Glutamatergic neuron (in vitro differentiated cells): Measurements from ENCODE around the gene DCN. TPM values are rescaled to one million over a fixed set of nuclear protein-coding genes. Genes with fewer than 3 reads are reported as not detected.

Source experiments
- DNase-seq: peaks from one replicate; pipeline ENCODE4 v3.0.0; 2022
- H3K27ac Mint-ChIP-seq: one replicate; pipeline ENCODE4 v1.8.0; 2020; ENCODE audit warnings: mild to moderate bottlenecking, mixed read lengths, inconsistent platforms; ENCODE audit not compliant: unreplicated experiment
- H3K27me3 Mint-ChIP-seq: one replicate; pipeline ENCODE4 v1.8.0; 2020; ENCODE audit warnings: mild to moderate bottlenecking, moderate library complexity, mixed read lengths, inconsistent platforms; ENCODE audit not compliant: unreplicated experiment
- H3K36me3 Mint-ChIP-seq: one replicate; pipeline ENCODE4 v1.8.0; 2020; ENCODE audit warnings: mild to moderate bottlenecking, mixed read lengths, inconsistent platforms; ENCODE audit not compliant: unreplicated experiment
- H3K4me1 Mint-ChIP-seq: one replicate; pipeline ENCODE4 v1.8.0; 2020; ENCODE audit warnings: mild to moderate bottlenecking, low read depth, mixed read lengths, inconsistent platforms; ENCODE audit not compliant: unreplicated experiment
- H3K4me3 Mint-ChIP-seq: one replicate; pipeline ENCODE4 v1.8.0; 2020; ENCODE audit warnings: mild to moderate bottlenecking, mixed read lengths, inconsistent platforms; ENCODE audit not compliant: unreplicated experiment
- H3K9me3 Mint-ChIP-seq: one replicate; pipeline ENCODE4 v1.8.0; 2020; ENCODE audit warnings: mild to moderate bottlenecking, moderate library complexity, mixed read lengths, inconsistent platforms; ENCODE audit not compliant: unreplicated experiment
- total RNA-seq: library from RNA; stranded (reverse); fragmentation: NEBNext Ultra II Directional; extraction: Animal tissue kit (Norgen Biotek cat#: 25700); gene quantifications from one replicate; pipeline ENCODE4 v1.2.1, GENCODE V29; 2021; ENCODE audit not compliant: unreplicated experiment
- TF ChIP-seq, protein P1 (sequence below): fragments of 200-600 bp; sonication (generic); IDR thresholded peaks from one replicate; pipeline ENCODE4 v1.5.0; 2021; ENCODE audit not compliant: partially characterized antibody, unreplicated experiment

DCN gene
- total RNA-seq, 1 donor from 2014 or later, result not detected

DNA sequence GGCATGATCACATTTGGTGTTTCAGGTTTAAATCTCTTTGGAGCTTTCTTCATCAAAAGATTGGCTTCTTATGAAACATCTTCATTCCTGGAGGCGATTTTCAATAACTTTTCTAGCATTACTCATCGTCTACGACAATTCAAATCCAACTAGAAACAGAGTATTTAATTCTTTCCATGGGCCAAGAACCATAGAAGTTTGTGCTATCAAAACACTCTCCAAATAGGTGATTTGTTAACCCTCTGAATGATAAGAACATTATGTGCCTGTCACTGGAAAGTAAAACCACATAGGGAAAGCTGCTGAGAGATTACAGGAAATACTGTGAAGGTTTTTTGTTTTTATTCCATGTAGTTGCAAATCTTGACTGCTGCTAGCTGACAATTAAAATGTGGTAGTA, 6.9 kb upstream of the DCN start:
- TF ChIP-seq, protein P1, sequence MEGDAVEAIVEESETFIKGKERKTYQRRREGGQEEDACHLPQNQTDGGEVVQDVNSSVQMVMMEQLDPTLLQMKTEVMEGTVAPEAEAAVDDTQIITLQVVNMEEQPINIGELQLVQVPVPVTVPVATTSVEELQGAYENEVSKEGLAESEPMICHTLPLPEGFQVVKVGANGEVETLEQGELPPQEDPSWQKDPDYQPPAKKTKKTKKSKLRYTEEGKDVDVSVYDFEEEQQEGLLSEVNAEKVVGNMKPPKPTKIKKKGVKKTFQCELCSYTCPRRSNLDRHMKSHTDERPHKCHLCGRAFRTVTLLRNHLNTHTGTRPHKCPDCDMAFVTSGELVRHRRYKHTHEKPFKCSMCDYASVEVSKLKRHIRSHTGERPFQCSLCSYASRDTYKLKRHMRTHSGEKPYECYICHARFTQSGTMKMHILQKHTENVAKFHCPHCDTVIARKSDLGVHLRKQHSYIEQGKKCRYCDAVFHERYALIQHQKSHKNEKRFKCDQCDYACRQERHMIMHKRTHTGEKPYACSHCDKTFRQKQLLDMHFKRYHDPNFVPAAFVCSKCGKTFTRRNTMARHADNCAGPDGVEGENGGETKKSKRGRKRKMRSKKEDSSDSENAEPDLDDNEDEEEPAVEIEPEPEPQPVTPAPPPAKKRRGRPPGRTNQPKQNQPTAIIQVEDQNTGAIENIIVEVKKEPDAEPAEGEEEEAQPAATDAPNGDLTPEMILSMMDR, result no peak
- peaks cover 1% of the 10 kb centered on the region for H3K9me3 Mint-ChIP-seq
- no peak overlapping the region for H3K4me3 Mint-ChIP-seq
- H3K27ac Mint-ChIP-seq, result no peak overlapping the region
- DNase-seq, result no peak
- H3K4me1 Mint-ChIP-seq, result no peaks in the 10 kb centered on the region
- no peaks in the 10 kb centered on the region for H3K27me3 Mint-ChIP-seq
- no peaks in the 10 kb centered on the region for H3K36me3 Mint-ChIP-seq

GRCh38 chr12:91188778-91189177, 6.2 kb upstream of the DCN start:
- Mint-ChIP-seq H3K27ac (no peak overlapping the region), H3K9me3 (peaks cover 1% of the 10 kb centered on the region), H3K27me3 (no peaks in the 10 kb centered on the region), H3K4me3 (no peak overlapping the region), H3K36me3 (no peaks in the 10 kb centered on the region), H3K4me1 (no peaks in the 10 kb centered on the region)
- no peak for DNase-seq
- TF ChIP-seq, protein P1, result no peak

GRCh38 chr12:91186156-91186555, 3.5 kb upstream of the DCN start:
- no peaks in the 10 kb centered on the region for H3K9me3 Mint-ChIP-seq
- TF ChIP-seq, protein P1, result no peak
- no peak overlapping the region for H3K4me3 Mint-ChIP-seq
- H3K36me3 Mint-ChIP-seq, result no peaks in the 10 kb centered on the region
- no peaks in the 10 kb centered on the region for H3K4me1 Mint-ChIP-seq
- H3K27ac Mint-ChIP-seq, result no peak overlapping the region
- DNase-seq, result no peak
- no peaks in the 10 kb centered on the region for H3K27me3 Mint-ChIP-seq

DNA sequence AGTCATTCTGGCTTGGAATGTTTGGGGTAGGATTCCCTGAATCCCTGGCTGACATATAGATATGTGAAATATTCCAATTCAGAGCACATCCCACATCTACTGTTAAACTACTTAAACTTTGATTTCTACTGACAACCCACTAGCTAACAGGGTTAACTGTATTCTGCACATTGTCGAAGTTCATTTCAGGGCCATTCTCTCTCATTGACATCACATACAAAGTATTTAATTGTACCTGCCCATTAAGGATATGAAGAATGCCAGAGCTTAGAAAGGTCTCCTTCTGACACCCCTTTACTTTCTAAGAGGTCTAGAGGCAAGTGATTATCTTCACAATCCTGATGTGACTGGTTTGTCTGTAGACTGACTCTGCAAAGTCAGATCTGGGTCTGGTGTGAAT, 2.8 kb upstream of the DCN start:
- Mint-ChIP-seq H3K4me1 (no peaks in the 10 kb centered on the region), H3K9me3 (no peaks in the 10 kb centered on the region), H3K27me3 (no peaks in the 10 kb centered on the region), H3K4me3 (no peak overlapping the region), H3K27ac (no peak overlapping the region), H3K36me3 (no peaks in the 10 kb centered on the region)
- TF ChIP-seq, protein P1, result no peak
- DNase-seq, result no peak

DNA sequence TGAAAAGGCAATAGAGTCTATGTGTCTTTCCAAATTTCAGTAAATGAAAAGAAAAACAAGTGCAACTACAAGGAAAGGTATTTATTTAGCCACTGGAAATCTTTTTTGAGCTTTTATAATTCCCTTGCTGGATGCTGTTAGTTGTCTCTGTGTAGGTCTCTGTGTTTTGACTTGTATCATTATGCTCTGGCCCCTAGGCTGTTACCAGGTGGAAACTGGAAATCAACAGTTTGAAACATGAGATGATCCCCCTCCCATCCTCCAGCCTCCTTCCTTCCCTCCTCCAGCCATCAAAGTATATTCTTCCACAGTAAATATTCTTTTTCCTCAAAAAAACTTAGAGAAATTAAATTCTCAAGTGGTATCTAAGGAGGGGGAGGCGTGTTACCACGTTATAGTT, 934 bp upstream of the DCN start:
- no peak for DNase-seq
- H3K36me3 Mint-ChIP-seq, result no peaks in the 10 kb centered on the region
- no peaks in the 10 kb centered on the region for H3K9me3 Mint-ChIP-seq
- H3K27me3 Mint-ChIP-seq, result no peaks in the 10 kb centered on the region
- H3K4me1 Mint-ChIP-seq, result no peaks in the 10 kb centered on the region
- H3K27ac Mint-ChIP-seq, result no peak overlapping the region
- H3K4me3 Mint-ChIP-seq, result no peak overlapping the region
- TF ChIP-seq, protein P1, result no peak
